ENCODE data around the gene PPM1H.
A peak's percentile ranks its signal among the peaks of the same experiment; 100 is the strongest.

The PPM1H gene

GRCh38 chr12:62646566-62646965, 288.4 kb downstream of the PPM1H start:
- no peak overlapping the region for H3K4me2 ChIP-seq (ENCODE audit: low read length, poor library complexity, severe bottlenecking)
- H3K27me3 ChIP-seq (ENCODE audit: control insufficient read depth in 1 of 2, insufficient read depth in 1 of 2, low read length in 2 of 2): no peaks in the 10 kb centered on the region
- H3K9me3 ChIP-seq (ENCODE audit: control insufficient read depth, low read length): no peaks in the 10 kb centered on the region
- H3K18ac ChIP-seq (ENCODE audit: low read depth in 1 of 2, low read length in 2 of 2): no peak overlapping the region
- no peak overlapping the region for H2BK5ac ChIP-seq (ENCODE audit: low read depth, low read length, poor library complexity, severe bottlenecking)
- WGBS: 92% methylated on average over 8 of the region's 8 CpGs
- no peak overlapping the region for H2AK5ac ChIP-seq (ENCODE audit: low read length, severe bottlenecking)
- no peak overlapping the region for H2BK120ac ChIP-seq (ENCODE audit: low read depth, low read length)
- no peak for DNase-seq
- no peak overlapping the region for H4K8ac ChIP-seq (ENCODE audit: low read length)
- H2BK12ac ChIP-seq (ENCODE audit: low read length in 2 of 2): no peak overlapping the region
- H4K91ac ChIP-seq (ENCODE audit: low read length): no peak overlapping the region
- no peak overlapping the region for H2BK15ac ChIP-seq (ENCODE audit: low read depth, poor library complexity, severe bottlenecking)
- no peaks in the 10 kb centered on the region for H3K4me1 ChIP-seq (ENCODE audit: control insufficient read depth, insufficient read depth, low read depth, low read length)
- no peak overlapping the region for H3K23ac ChIP-seq (ENCODE audit: low read length in 2 of 2)
- peaks cover 0 to 8% of the 10 kb centered on the region in 2 experiments for H3K36me3 ChIP-seq (ENCODE audit: control insufficient read depth in 1 of 2, insufficient read depth in 2 of 2, low read depth in 1 of 2, low read length in 2 of 2)
- H3K9ac ChIP-seq (ENCODE audit: low read length): no peak overlapping the region
- no peak overlapping the region for H3K27ac ChIP-seq (ENCODE audit: low read length, poor library complexity, severe bottlenecking)
- H3K4ac ChIP-seq (ENCODE audit: low read depth in 1 of 2, low read length in 2 of 2): no peak overlapping the region
- H3K4me3 ChIP-seq (ENCODE audit: insufficient read depth in 1 of 2, low read depth in 1 of 2, low read length in 2 of 2): no peak overlapping the region
- H2AFZ ChIP-seq (ENCODE audit: low read depth, low read length): no peak overlapping the region
- H3K79me1 ChIP-seq (replicated peaks; ENCODE audit: low read length, poor library complexity, severe bottlenecking): no peaks in the 10 kb centered on the region
- H3K14ac ChIP-seq (ENCODE audit: low read length in 2 of 2): no peak overlapping the region

- Histone ChIP-seq H3K79me1 (replicated peaks; ENCODE audit: low read length, poor library complexity, severe bottlenecking) (no peaks in the 10 kb centered on the region), H4K91ac (ENCODE audit: low read length) (no peak overlapping the region), H3K23ac (ENCODE audit: low read length in 2 of 2) (no peak overlapping the region), H3K18ac (ENCODE audit: low read depth in 1 of 2, low read length in 2 of 2) (no peak overlapping the region), H2AFZ (ENCODE audit: low read depth, low read length) (no peak overlapping the region), H3K27me3 (ENCODE audit: control insufficient read depth in 1 of 2, insufficient read depth in 1 of 2, low read length in 2 of 2) (no peaks in the 10 kb centered on the region), H3K4ac (ENCODE audit: low read depth in 1 of 2, low read length in 2 of 2) (no peak overlapping the region), H3K4me3 (ENCODE audit: insufficient read depth in 1 of 2, low read depth in 1 of 2, low read length in 2 of 2) (no peak overlapping the region), H4K8ac (ENCODE audit: low read length) (no peak overlapping the region), H3K36me3 (ENCODE audit: control insufficient read depth in 1 of 2, insufficient read depth in 2 of 2, low read depth in 1 of 2, low read length in 2 of 2) (peaks cover 0 to 8% of the 10 kb centered on the region in 2 experiments), H2BK5ac (ENCODE audit: low read depth, low read length, poor library complexity, severe bottlenecking) (no peak overlapping the region), H3K9ac (ENCODE audit: low read length) (no peak overlapping the region), H2BK15ac (ENCODE audit: low read depth, poor library complexity, severe bottlenecking) (no peak overlapping the region), H2BK12ac (ENCODE audit: low read length in 2 of 2) (no peak overlapping the region), H3K9me3 (ENCODE audit: control insufficient read depth, low read length) (no peaks in the 10 kb centered on the region), H2AK5ac (ENCODE audit: low read length, severe bottlenecking) (no peak overlapping the region), H3K27ac (ENCODE audit: low read length, poor library complexity, severe bottlenecking) (no peak overlapping the region), H2BK120ac (ENCODE audit: low read depth, low read length) (no peak overlapping the region), H3K14ac (ENCODE audit: low read length in 2 of 2) (no peak overlapping the region), H3K4me1 (ENCODE audit: control insufficient read depth, insufficient read depth, low read depth, low read length) (peaks cover 4% of the 10 kb centered on the region), H3K4me2 (ENCODE audit: low read length, poor library complexity, severe bottlenecking) (no peak overlapping the region)
- DNase-seq: peak; percentile 60
- WGBS: 60% methylated on average over 1 of the region's 2 CpGs
Observed at GRCh38 chr12:62643486-62643885, 291.5 kb downstream of the PPM1H start.

- no peak overlapping the region for H3K4me3 ChIP-seq (ENCODE audit: insufficient read depth in 1 of 2, low read depth in 1 of 2, low read length in 2 of 2)
- H2AFZ ChIP-seq (ENCODE audit: low read depth, low read length): no peak overlapping the region
- H2BK120ac ChIP-seq (ENCODE audit: low read depth, low read length): no peak overlapping the region
- no peak overlapping the region for H4K8ac ChIP-seq (ENCODE audit: low read length)
- peak overlapping the region; percentile 9 for H2BK15ac ChIP-seq (ENCODE audit: low read depth, poor library complexity, severe bottlenecking)
- H3K9me3 ChIP-seq (ENCODE audit: control insufficient read depth, low read length): no peaks in the 10 kb centered on the region
- H3K4me1 ChIP-seq (ENCODE audit: control insufficient read depth, insufficient read depth, low read depth, low read length): peaks cover 6% of the 10 kb centered on the region
- no peak overlapping the region for H3K18ac ChIP-seq (ENCODE audit: low read depth in 1 of 2, low read length in 2 of 2)
- 65% methylated on average over 2 of the region's 2 CpGs for WGBS
- H3K27me3 ChIP-seq (ENCODE audit: control insufficient read depth in 1 of 2, insufficient read depth in 1 of 2, low read length in 2 of 2): no peaks in the 10 kb centered on the region
- H3K27ac ChIP-seq (ENCODE audit: low read length, poor library complexity, severe bottlenecking): no peak overlapping the region
- H2BK12ac ChIP-seq (ENCODE audit: low read length in 2 of 2): no peak overlapping the region
- H3K14ac ChIP-seq (ENCODE audit: low read length in 2 of 2): no peak overlapping the region
- DNase-seq: no peak
- no peak overlapping the region for H3K9ac ChIP-seq (ENCODE audit: low read length)
- no peak overlapping the region for H3K4me2 ChIP-seq (ENCODE audit: low read length, poor library complexity, severe bottlenecking)
- no peak overlapping the region for H3K4ac ChIP-seq (ENCODE audit: low read depth in 1 of 2, low read length in 2 of 2)
- no peak overlapping the region for H2BK5ac ChIP-seq (ENCODE audit: low read depth, low read length, poor library complexity, severe bottlenecking)
- no peak overlapping the region for H3K23ac ChIP-seq (ENCODE audit: low read length in 2 of 2)
- no peak overlapping the region for H4K91ac ChIP-seq (ENCODE audit: low read length)
- H3K79me1 ChIP-seq (replicated peaks; ENCODE audit: low read length, poor library complexity, severe bottlenecking): no peaks in the 10 kb centered on the region
- H2AK5ac ChIP-seq (ENCODE audit: low read length, severe bottlenecking): no peak overlapping the region
- peaks cover 0 to 5% of the 10 kb centered on the region in 2 experiments for H3K36me3 ChIP-seq (ENCODE audit: control insufficient read depth in 1 of 2, insufficient read depth in 2 of 2, low read depth in 1 of 2, low read length in 2 of 2)
Observed at GRCh38 chr12:62642486-62642885, 292.5 kb downstream of the PPM1H start.

DNA sequence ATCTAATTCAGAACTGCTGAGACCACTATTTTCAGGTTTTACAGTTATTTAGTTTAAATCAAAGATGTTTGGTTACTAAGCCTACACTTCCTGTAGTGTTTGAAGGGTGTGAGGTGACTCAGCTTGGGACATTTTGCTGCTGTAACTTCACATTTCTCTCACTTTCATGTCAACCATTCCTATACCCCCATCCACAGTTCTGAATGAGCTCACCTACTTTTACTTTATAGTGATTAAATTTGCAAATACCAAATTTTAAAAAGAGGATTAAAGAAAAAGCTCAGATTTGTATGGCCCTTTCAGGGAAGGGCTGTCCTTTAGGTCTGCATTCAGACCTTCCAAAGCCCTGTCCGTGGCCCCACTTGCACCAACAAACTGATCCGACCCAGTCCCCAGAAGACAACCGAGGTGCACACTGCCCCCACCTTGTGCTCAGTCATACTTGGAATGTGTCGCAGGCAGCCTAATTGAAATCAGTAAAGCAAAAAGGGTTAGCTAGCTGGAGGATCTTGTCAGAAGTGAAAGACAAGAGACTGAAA, 294.0 kb downstream of the PPM1H start:
- H3K23ac ChIP-seq (ENCODE audit: low read length in 2 of 2): no peak overlapping the region
- H2BK120ac ChIP-seq (ENCODE audit: low read depth, low read length): peak overlapping the region; percentile 81
- peaks cover 6% of the 10 kb centered on the region for H3K4me1 ChIP-seq (ENCODE audit: control insufficient read depth, insufficient read depth, low read depth, low read length)
- peak overlapping the region; percentile 18 for H2AFZ ChIP-seq (ENCODE audit: low read depth, low read length)
- H3K4me3 ChIP-seq (ENCODE audit: insufficient read depth in 1 of 2, low read depth in 1 of 2, low read length in 2 of 2): no peak overlapping the region
- H3K4me2 ChIP-seq (ENCODE audit: low read length, poor library complexity, severe bottlenecking): no peak overlapping the region
- H3K14ac ChIP-seq (ENCODE audit: low read length in 2 of 2): no peak overlapping the region
- peak overlapping the region in 1 of 2 experiments; percentile 74 for H2BK12ac ChIP-seq (ENCODE audit: low read length in 2 of 2)
- H3K36me3 ChIP-seq (ENCODE audit: control insufficient read depth in 1 of 2, insufficient read depth in 2 of 2, low read depth in 1 of 2, low read length in 2 of 2): no peaks in the 10 kb centered on the region
- H4K8ac ChIP-seq (ENCODE audit: low read length): peak overlapping the region; percentile 95
- WGBS: 60% methylated on average over 4 of the region's 4 CpGs
- peak; percentile 73 for DNase-seq
- H3K27me3 ChIP-seq (ENCODE audit: control insufficient read depth in 1 of 2, insufficient read depth in 1 of 2, low read length in 2 of 2): no peaks in the 10 kb centered on the region
- H2BK15ac ChIP-seq (ENCODE audit: low read depth, poor library complexity, severe bottlenecking): no peak overlapping the region
- H3K79me1 ChIP-seq (replicated peaks; ENCODE audit: low read length, poor library complexity, severe bottlenecking): no peaks in the 10 kb centered on the region
- H3K27ac ChIP-seq (ENCODE audit: low read length, poor library complexity, severe bottlenecking): peak overlapping the region; percentile 15
- no peaks in the 10 kb centered on the region for H3K9me3 ChIP-seq (ENCODE audit: control insufficient read depth, low read length)
- no peak overlapping the region for H2AK5ac ChIP-seq (ENCODE audit: low read length, severe bottlenecking)
- H3K4ac ChIP-seq (ENCODE audit: low read depth in 1 of 2, low read length in 2 of 2): peak overlapping the region in 1 of 2 experiments; percentile 32
- peak overlapping the region; percentile 73 for H4K91ac ChIP-seq (ENCODE audit: low read length)
- peak overlapping the region; percentile 24 for H2BK5ac ChIP-seq (ENCODE audit: low read depth, low read length, poor library complexity, severe bottlenecking)
- peak overlapping the region; percentile 46 to 77 for H3K18ac ChIP-seq (ENCODE audit: low read depth in 1 of 2, low read length in 2 of 2)
- peak overlapping the region; percentile 62 for H3K9ac ChIP-seq (ENCODE audit: low read length)

All from mesenchymal stem cell (in vitro differentiated cells and primary cell).